Measurements from ENCODE around the gene TIE1. TPM values are rescaled to one million over a fixed set of nuclear protein-coding genes. Genes with fewer than 3 reads are reported as not detected.

Gene TIE1
- total RNA-seq, 1 experiment from 2014 or later, result not detected

DNA sequence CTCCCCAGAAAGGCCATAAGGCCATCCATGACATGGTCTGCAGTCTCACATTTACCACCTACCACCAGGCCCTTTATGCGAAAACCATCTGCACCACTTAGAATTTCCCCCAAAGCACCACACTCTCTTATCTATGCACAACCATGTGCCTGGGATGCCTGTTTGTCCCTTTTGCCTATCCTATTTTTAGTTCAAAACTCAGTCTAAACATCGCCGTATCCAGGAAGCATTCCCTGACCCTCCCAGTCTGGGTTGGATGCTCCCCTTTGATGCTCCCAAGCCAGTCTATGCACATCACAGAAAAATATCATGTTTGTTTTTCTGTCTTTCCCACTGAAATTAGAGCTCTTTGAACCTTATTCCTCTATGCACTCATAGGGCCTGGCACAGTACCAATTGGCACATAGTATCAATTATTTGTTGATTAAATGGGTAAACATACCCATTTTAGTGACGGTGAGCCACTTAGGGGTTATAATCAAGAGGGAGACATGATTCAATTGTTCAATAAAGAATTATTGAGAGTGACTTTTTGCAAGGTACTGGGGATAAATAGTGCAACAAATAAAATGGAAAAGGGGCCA is 43.6 kb downstream of the TIE1 start:
- intact Hi-C loops (cut with micrococcal nuclease; ENCODE audit: unreplicated experiment), result no loop called here
- no peaks in the 10 kb centered on the region; the same call in 1 of the 2 replicates for H3K4me1 ChIP-seq
- no peak overlapping the region for H3K27ac Mint-ChIP-seq (ENCODE audit: unreplicated experiment)

DNA sequence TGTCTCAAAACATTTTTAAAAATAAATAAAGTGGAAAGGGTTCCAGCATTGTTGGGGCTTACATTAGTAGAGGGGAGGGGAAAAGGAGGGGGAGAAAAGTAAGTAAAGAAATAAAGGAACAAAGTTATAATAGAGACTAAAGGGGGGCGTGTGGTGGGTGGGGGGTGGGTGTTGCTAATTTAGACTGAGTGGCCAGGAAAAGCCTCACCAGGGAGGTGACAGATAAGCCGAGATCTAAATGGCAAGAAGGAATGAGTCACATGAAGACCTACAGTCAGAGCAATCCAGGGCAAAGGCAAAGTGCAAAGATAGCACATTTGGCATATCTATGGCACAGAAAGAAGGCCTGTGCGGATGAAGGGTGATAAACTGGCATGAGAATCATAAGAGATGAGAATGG is 44.3 kb downstream of the TIE1 start:
- H3K27ac Mint-ChIP-seq (ENCODE audit: unreplicated experiment), result no peak overlapping the region
- ChIA-PET POLR2A (no interaction called here), CTCF (no interaction called here)
- no TSS peak for BruUV-seq (replicated peaks)
- DNase-seq, result no peak
- TF ChIP-seq, protein P1, sequence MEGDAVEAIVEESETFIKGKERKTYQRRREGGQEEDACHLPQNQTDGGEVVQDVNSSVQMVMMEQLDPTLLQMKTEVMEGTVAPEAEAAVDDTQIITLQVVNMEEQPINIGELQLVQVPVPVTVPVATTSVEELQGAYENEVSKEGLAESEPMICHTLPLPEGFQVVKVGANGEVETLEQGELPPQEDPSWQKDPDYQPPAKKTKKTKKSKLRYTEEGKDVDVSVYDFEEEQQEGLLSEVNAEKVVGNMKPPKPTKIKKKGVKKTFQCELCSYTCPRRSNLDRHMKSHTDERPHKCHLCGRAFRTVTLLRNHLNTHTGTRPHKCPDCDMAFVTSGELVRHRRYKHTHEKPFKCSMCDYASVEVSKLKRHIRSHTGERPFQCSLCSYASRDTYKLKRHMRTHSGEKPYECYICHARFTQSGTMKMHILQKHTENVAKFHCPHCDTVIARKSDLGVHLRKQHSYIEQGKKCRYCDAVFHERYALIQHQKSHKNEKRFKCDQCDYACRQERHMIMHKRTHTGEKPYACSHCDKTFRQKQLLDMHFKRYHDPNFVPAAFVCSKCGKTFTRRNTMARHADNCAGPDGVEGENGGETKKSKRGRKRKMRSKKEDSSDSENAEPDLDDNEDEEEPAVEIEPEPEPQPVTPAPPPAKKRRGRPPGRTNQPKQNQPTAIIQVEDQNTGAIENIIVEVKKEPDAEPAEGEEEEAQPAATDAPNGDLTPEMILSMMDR (IDR thresholded peaks at IDR 0.05; ENCODE audit: insufficient read depth in 1 of 2, low read depth in 1 of 2, low read length in 1 of 2, severe bottlenecking in 1 of 2, unreplicated experiment in 1 of 2), result no peak
- no peaks in the 10 kb centered on the region for H3K27me3 Mint-ChIP-seq (ENCODE audit: insufficient read depth, unreplicated experiment)
- Histone ChIP-seq H3K9me3 (no peaks in the 10 kb centered on the region), H3K36me3 (ENCODE audit: control insufficient read depth, insufficient read depth, low read length) (no peaks in the 10 kb centered on the region), H3K4me3 (ENCODE audit: low read depth, low read length) (no peak overlapping the region), H3K4me1 (no peaks in the 10 kb centered on the region; the same call in 1 of the 2 replicates), H3K27me3 (replicated peaks; ENCODE audit: control insufficient read depth, insufficient read depth, low read length) (no peaks in the 10 kb centered on the region)
- H3K4me3 Mint-ChIP-seq (ENCODE audit: unreplicated experiment), result no peak overlapping the region
- peaks cover 30% of the 10 kb centered on the region for H3K4me1 Mint-ChIP-seq (ENCODE audit: low read depth, unreplicated experiment)
- intact Hi-C loops (cut with micrococcal nuclease; ENCODE audit: unreplicated experiment), result no loop called here
- peaks cover 14% of the 10 kb centered on the region for H3K36me3 Mint-ChIP-seq (ENCODE audit: insufficient read depth, unreplicated experiment)
- H3K9me3 Mint-ChIP-seq (ENCODE audit: unreplicated experiment), result no peaks in the 10 kb centered on the region

More for the DNA sequence above, 43.6 kb downstream of the TIE1 start:
- Histone ChIP-seq H3K36me3 (ENCODE audit: control insufficient read depth, insufficient read depth, low read length) (no peaks in the 10 kb centered on the region), H3K9me3 (no peaks in the 10 kb centered on the region), H3K27me3 (replicated peaks; ENCODE audit: control insufficient read depth, insufficient read depth, low read length) (no peaks in the 10 kb centered on the region), H3K4me3 (ENCODE audit: low read depth, low read length) (no peak overlapping the region)
- no TSS peak for BruUV-seq (replicated peaks)
- ChIA-PET CTCF (no interaction called here), POLR2A (no interaction called here)
- H3K9me3 Mint-ChIP-seq (ENCODE audit: unreplicated experiment), result no peaks in the 10 kb centered on the region
- DNase-seq, result no peak
- H3K36me3 Mint-ChIP-seq (ENCODE audit: insufficient read depth, unreplicated experiment), result peaks cover 11% of the 10 kb centered on the region
- no peaks in the 10 kb centered on the region for H3K27me3 Mint-ChIP-seq (ENCODE audit: insufficient read depth, unreplicated experiment)
- peaks cover 23% of the 10 kb centered on the region for H3K4me1 Mint-ChIP-seq (ENCODE audit: low read depth, unreplicated experiment)
- H3K4me3 Mint-ChIP-seq (ENCODE audit: unreplicated experiment), result no peak overlapping the region
- TF ChIP-seq, protein P1 (IDR thresholded peaks at IDR 0.05; ENCODE audit: insufficient read depth in 1 of 2, low read depth in 1 of 2, low read length in 1 of 2, severe bottlenecking in 1 of 2, unreplicated experiment in 1 of 2), result no peak

DNA sequence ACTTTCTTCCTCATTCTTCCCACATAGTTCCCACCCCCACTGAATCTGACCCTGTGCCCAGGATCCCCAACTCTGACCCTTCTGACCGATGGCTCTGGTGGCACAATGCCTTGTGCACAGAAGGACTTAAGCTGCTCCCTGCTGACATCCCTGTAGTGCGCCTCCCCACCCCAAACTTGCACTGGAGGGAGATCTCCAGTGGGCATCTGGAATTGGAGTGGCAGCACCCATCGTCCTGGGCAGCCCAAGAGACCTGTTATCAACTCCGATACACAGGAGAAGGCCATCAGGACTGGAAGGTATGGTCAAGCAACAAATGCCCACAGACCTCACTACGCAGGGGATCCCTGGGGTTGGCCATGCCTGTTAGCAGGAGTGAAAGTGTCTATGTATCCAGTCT is 45.9 kb downstream of the TIE1 start:
- CTCF ChIA-PET, result no interaction called here
- no peak overlapping the region for H3K4me3 ChIP-seq (ENCODE audit: low read depth, low read length)
- Mint-ChIP-seq H3K36me3 (ENCODE audit: insufficient read depth, unreplicated experiment) (peaks cover 14% of the 10 kb centered on the region), H3K4me1 (ENCODE audit: low read depth, unreplicated experiment) (peaks cover 23% of the 10 kb centered on the region), H3K27ac (ENCODE audit: unreplicated experiment) (no peak overlapping the region), H3K4me3 (ENCODE audit: unreplicated experiment) (no peak overlapping the region), H3K27me3 (ENCODE audit: insufficient read depth, unreplicated experiment) (no peaks in the 10 kb centered on the region), H3K9me3 (ENCODE audit: unreplicated experiment) (no peaks in the 10 kb centered on the region)
- H3K9me3 ChIP-seq, result no peaks in the 10 kb centered on the region
- POLR2A ChIA-PET, result no interaction called here
- no TSS peak for BruUV-seq (replicated peaks)
- intact Hi-C loops (cut with micrococcal nuclease; ENCODE audit: unreplicated experiment), result no loop called here
- H3K36me3 ChIP-seq (ENCODE audit: control insufficient read depth, insufficient read depth, low read length), result no peaks in the 10 kb centered on the region
- TF ChIP-seq, protein P1 (IDR thresholded peaks at IDR 0.05; ENCODE audit: insufficient read depth in 1 of 2, low read depth in 1 of 2, low read length in 1 of 2, severe bottlenecking in 1 of 2, unreplicated experiment in 1 of 2), result no peak
- H3K27me3 ChIP-seq (replicated peaks; ENCODE audit: control insufficient read depth, insufficient read depth, low read length), result no peaks in the 10 kb centered on the region
- DNase-seq, result no peak
- no peaks in the 10 kb centered on the region; the same call in 1 of the 2 replicates for H3K4me1 ChIP-seq
